ENCODE measurements around the gene KRT34. TPM values are rescaled to one million over a fixed set of nuclear protein-coding genes. Genes with fewer than 3 reads are reported as not detected.

The KRT34 gene
- total RNA-seq: 0.44 and 0.49 TPM in 2 replicates

GRCh38 chr17:41381943-41382342, at the start of gene KRT34:
TSS of gene KRT34 (minus strand) at chr17:41382306. CDS start at chr17:41382246, 60 bp downstream.

GRCh38 chr17:41424111-41424635, 42.1 kb upstream of the KRT34 start, which contains the start of gene KRT37:
TSS of gene KRT37 (minus strand) at chr17:41424585. CDS start at chr17:41424523, 62 bp downstream.

GRCh38 chr17:41396996-41397660, 15.0 kb upstream of the KRT34 start, which contains the start of gene KRT31:
TSS of gene KRT31 (minus strand) at chr17:41397608. CDS start at chr17:41397539, 69 bp downstream.

GRCh38 chr17:41369713-41370112, 12.4 kb downstream of the KRT34 start, which contains the start of gene KRT33B:
TSS of gene KRT33B (minus strand) at chr17:41369813. CDS start at chr17:41369750, 63 bp downstream.

GRCh38 chr17:41350381-41350878, 31.7 kb downstream of the KRT34 start, which contains the start of gene KRT33A:
TSS of gene KRT33A (minus strand) at chr17:41350828. CDS start at chr17:41350767, 61 bp downstream.

Other genes starting within 250 kb of the KRT34 start
- gene KRTAP4-6, start 241.8 kb downstream of the KRT34 start, total RNA-seq: not detected in 2 replicates
- gene KRTAP4-5, start 232.5 kb downstream of the KRT34 start, total RNA-seq: not detected in 2 replicates
- not detected in 2 replicates for gene KRTAP4-4, start 221.6 kb downstream of the KRT34 start, total RNA-seq
- gene KRTAP4-3, start 214.1 kb downstream of the KRT34 start, total RNA-seq: not detected in 2 replicates
- gene KRTAP4-2, start 204.1 kb downstream of the KRT34 start, total RNA-seq: not detected in 2 replicates
- not detected in 2 replicates for gene KRTAP4-1, start 197.4 kb downstream of the KRT34 start, total RNA-seq
- gene KRTAP9-1, start 192.4 kb downstream of the KRT34 start, total RNA-seq: not detected in 2 replicates
- not detected in 2 replicates for gene KRTAP9-2, start 155.7 kb downstream of the KRT34 start, total RNA-seq
- gene KRTAP9-3, start 149.9 kb downstream of the KRT34 start, total RNA-seq: not detected in 2 replicates
- gene KRTAP9-8, start 144.3 kb downstream of the KRT34 start, total RNA-seq: not detected in 2 replicates
- gene KRTAP9-4, start 132.6 kb downstream of the KRT34 start, total RNA-seq: not detected in 2 replicates
- not detected in 2 replicates for gene KRTAP9-9, start 126.9 kb downstream of the KRT34 start, total RNA-seq
- gene KRTAP9-6, start 116.9 kb downstream of the KRT34 start, total RNA-seq: not detected in 2 replicates
- not detected in 2 replicates for gene KRTAP9-7, start 106.6 kb downstream of the KRT34 start, total RNA-seq
- not detected in 2 replicates for gene KRTAP29-1, start 79.5 kb downstream of the KRT34 start, total RNA-seq
- not detected in 2 replicates for gene KRTAP16-1, start 73.0 kb downstream of the KRT34 start, total RNA-seq
- gene KRTAP17-1, start 66.6 kb downstream of the KRT34 start, total RNA-seq: not detected in 2 replicates
- gene KRT33A, start 31.5 kb downstream of the KRT34 start, total RNA-seq: not detected in 2 replicates
- not detected in 2 replicates for gene KRT33B, start 12.5 kb downstream of the KRT34 start, total RNA-seq
- gene KRT31, start 15.3 kb upstream of the KRT34 start, total RNA-seq: not detected in 2 replicates
- gene KRT37, start 42.3 kb upstream of the KRT34 start, total RNA-seq: not detected in 2 replicates
- gene KRT38, start 58.7 kb upstream of the KRT34 start, total RNA-seq: not detected in 2 replicates
- not detected in 2 replicates for gene KRT32, start 85.1 kb upstream of the KRT34 start, total RNA-seq
- not detected in 2 replicates for gene KRT35, start 98.8 kb upstream of the KRT34 start, total RNA-seq
- 0.06 and 0.16 TPM in 2 replicates for gene KRT36, start 107.6 kb upstream of the KRT34 start, total RNA-seq
- not detected in 2 replicates for gene KRT13, start 123.3 kb upstream of the KRT34 start, total RNA-seq
- 0.16 and 0.57 TPM in 2 replicates for gene KRT15, start 136.6 kb upstream of the KRT34 start, total RNA-seq
- gene KRT19, start 146.0 kb upstream of the KRT34 start, total RNA-seq: 3.9 and 13.9 TPM in 2 replicates
- 0.06 TPM in 1 of 2 replicates, not detected in the other for gene KRT9, start 189.8 kb upstream of the KRT34 start, total RNA-seq
- gene KRT14, start 204.6 kb upstream of the KRT34 start, total RNA-seq: 0.31 TPM in 1 of 2 replicates, not detected in the other
- gene KRT16, start 230.5 kb upstream of the KRT34 start, total RNA-seq: 0.19 and 0.65 TPM in 2 replicates
- gene KRT17, start 242.3 kb upstream of the KRT34 start, total RNA-seq: 1.2 and 2.6 TPM in 2 replicates

Data from bladder microvascular endothelial cell (primary cell).